ENCODE results near the gene RPRD2.

- no peak for TF ChIP-seq SUZ12 (IDR thresholded peaks at IDR 0.05; ENCODE audit: extremely low read depth, insufficient read depth, insufficient read length)
- TF ChIP-seq YY1 (IDR thresholded peaks at IDR 0.05; ENCODE audit: insufficient read depth, insufficient read length), result no peak
These were observed 150.3 kb downstream of the RPRD2 start for GRCh38 chr1:150514260-150514659.
